A549 (cell line): ENCODE measurements around the gene SNTB2. TPM values are rescaled to one million over a fixed set of nuclear protein-coding genes. Genes with fewer than 3 reads are reported as not detected.
"Not testable (repeated sequence)": the region's sequence is repeated elsewhere in the genome, so short reads cannot be mapped to it uniquely, and the experiment has no call there.

Experiments used
- ATAC-seq, 2 experiments: fragments of 200-7000 bp in 1 of 2; fragments of >200 bp in 1 of 2; cut with Nextera tagmentation in 1 of 2; cut with Tn5 transposase in 1 of 2; 3 replicates each; pipeline versions ENCODE4 v1.8.0 to v1.9.1; 2018 to 2020; ENCODE audit warnings: mild to moderate bottlenecking in 1 of 2, moderate library complexity in 1 of 2
- CTCF ChIA-PET: fragments of 300-600 bp; sonication (Branson Sonifier 250); formaldehyde crosslinking; extraction: SDS; loops from one replicate; lab custom pipeline; 2021; ENCODE audit warnings: antibody characterized with exemption, inconsistent platforms; lab: Yijun Ruan, JAX
- POLR2A ChIA-PET: fragments of 350-600 bp; formaldehyde crosslinking; extraction: SDS; loops from one replicate; lab custom pipeline; 2021; ENCODE audit warnings: antibody characterized with exemption, inconsistent platforms; lab: Yijun Ruan, JAX
- DNase-seq, 2 experiments: peaks; one replicate each; pipeline versions ENCODE4 v3.0.0 to v3.0.0-alpha.2; 2011 to 2016; ENCODE audit warnings: low read depth in 1 of 2, low spot score in 1 of 2
- FAIRE-seq: peaks from 2 replicates; lab custom pipeline; 2011; peaks lifted over from hg19 to GRCh38; lab: Jason Lieb, UNC
- H3K27ac ChIP-seq, 2 experiments: fragments of >200 bp; sonication (Bioruptor Twin); formaldehyde crosslinking; 3 replicates each; pipeline ENCODE4 v1.5.1; 2016 to 2017
- H3K4me1 ChIP-seq: fragments of >200 bp; sonication (Bioruptor Twin); formaldehyde crosslinking; 3 replicates; pipeline ENCODE4 v1.6.1; 2016
- H3K4me2 ChIP-seq: fragments of >200 bp; sonication (Bioruptor Twin); formaldehyde crosslinking; 3 replicates; pipeline ENCODE4 v1.6.1; 2016
- H3K4me3 ChIP-seq: fragments of >200 bp; sonication (Bioruptor Twin); formaldehyde crosslinking; 3 replicates; pipeline ENCODE4 v1.5.1; 2016
- H3K9me3 ChIP-seq: fragments of >200 bp; sonication (Bioruptor Twin); formaldehyde crosslinking; 3 replicates; pipeline ENCODE4 v1.6.1; 2016
- CBX2 ChIP-seq: fragments of 200-600 bp; sonication (generic); IDR thresholded peaks from 2 replicates; pipeline ENCODE4 v1.6.1; 2016; ENCODE audit warnings: low read depth, mild to moderate bottlenecking, borderline replicate concordance
- CBX8 ChIP-seq: fragments of 200-600 bp; sonication (generic); IDR thresholded peaks from 2 replicates; pipeline ENCODE4 v1.6.1; 2016
- ESRRA ChIP-seq: fragments of 150-350 bp; IDR thresholded peaks from 2 replicates; pipeline ENCODE4 v1.6.1; 2014; ENCODE audit warnings: mild to moderate bottlenecking, low read length, borderline replicate concordance
- FOSL2 ChIP-seq, 2 experiments: fragments of 450-650 bp in 1 of 2; fragments of >200 bp in 1 of 2; sonication (Bioruptor Twin) in 1 of 2; formaldehyde crosslinking; IDR thresholded peaks; 2 replicates each; pipeline versions ENCODE4 v1.5.0 to v1.6.1; 2016 to 2020; ENCODE audit warnings: mild to moderate bottlenecking in 1 of 2, moderate library complexity in 1 of 2
- FOXS1 ChIP-seq: fragments of 250-450 bp; sonication (Bioruptor Pico); IDR thresholded peaks from 2 replicates; pipeline ENCODE4 v1.5.0; 2020; ENCODE audit warnings: mild to moderate bottlenecking, moderate library complexity
- HOXA7 ChIP-seq: fragments of 250-450 bp; sonication (Bioruptor Pico); IDR thresholded peaks from 2 replicates; pipeline ENCODE4 v1.5.0; 2020; ENCODE audit warnings: mild to moderate bottlenecking, moderate library complexity
- HOXB5 ChIP-seq: fragments of 250-450 bp; sonication (Bioruptor Pico); IDR thresholded peaks from 2 replicates; pipeline ENCODE4 v1.5.0; 2020; ENCODE audit warnings: mild to moderate bottlenecking, moderate library complexity
- KDM5A ChIP-seq: fragments of 200-600 bp; sonication (generic); IDR thresholded peaks from 2 replicates; pipeline ENCODE4 v1.6.1; 2016; ENCODE audit warnings: antibody characterized with exemption, mild to moderate bottlenecking
- MAFK ChIP-seq: fragments of 450-650 bp; IDR thresholded peaks from 2 replicates; pipeline ENCODE4 v1.6.1; 2014; ENCODE audit not compliant: partially characterized antibody
- NR3C1 ChIP-seq: fragments of >200 bp; sonication (Bioruptor Twin); formaldehyde crosslinking; IDR thresholded peaks from 3 replicates; pipeline ENCODE4 v1.6.1; 2017
- POLR2A ChIP-seq: IDR thresholded peaks from 2 replicates; pipeline ENCODE4 v1.6.1; 2012; ENCODE audit warnings: mild to moderate bottlenecking, low read length
- RAD21 ChIP-seq, 2 experiments: fragments of >200 bp in 1 of 2; sonication (Bioruptor Twin) in 1 of 2; formaldehyde crosslinking in 1 of 2; IDR thresholded peaks in 1 of 2; conservative IDR thresholded peaks in 1 of 2; 2 replicates in 1 of 2; 3 replicates in 1 of 2; pipeline ENCODE4 v1.6.1; 2012 to 2018; ENCODE audit warnings: inconsistent platforms in 1 of 2
- RARB ChIP-seq: fragments of 250-450 bp; sonication (Bioruptor Pico); IDR thresholded peaks from 2 replicates; pipeline ENCODE4 v1.8.0; 2021; ENCODE audit warnings: mild to moderate bottlenecking, moderate library complexity
- RFX5 ChIP-seq: fragments of 450-650 bp; IDR thresholded peaks from 2 replicates; pipeline ENCODE4 v1.7.1; 2014; ENCODE audit warnings: antibody characterized with exemption, mild to moderate bottlenecking, moderate library complexity
- RNF2 ChIP-seq: fragments of 200-600 bp; sonication (generic); IDR thresholded peaks from 2 replicates; pipeline ENCODE4 v1.6.1; 2016; ENCODE audit warnings: low read depth, mild to moderate bottlenecking, antibody characterized with exemption, moderate library complexity, borderline replicate concordance
- TP53 ChIP-seq: fragments of 250-450 bp; sonication (Bioruptor Pico); IDR thresholded peaks from 2 replicates; pipeline ENCODE4 v1.5.0; 2021; ENCODE audit warnings: mild to moderate bottlenecking, moderate library complexity
- ZC3H11A ChIP-seq: fragments of 450-650 bp; IDR thresholded peaks from 2 replicates; pipeline ENCODE4 v1.6.1; 2014; ENCODE audit warnings: antibody characterized with exemption, mild to moderate bottlenecking
- ZFP36 ChIP-seq: fragments of 450-650 bp; IDR thresholded peaks from 2 replicates; pipeline ENCODE4 v1.6.1; 2014; ENCODE audit warnings: borderline replicate concordance; ENCODE audit not compliant: partially characterized antibody
- WGBS: methylation state at CpG from one replicate; pipeline ENCODE4 v1.1.6; 2017; ENCODE audit errors: missing lambda C conversion rate; 5-methylcytosine and 5-hydroxymethylcytosine counted together
- polyA plus RNA-seq, 4 experiments: library from polyadenylated mRNA; depleted of rRNA in 3 of 4; stranded (reverse); fragments of >200 nt; fragmentation: RNase III in 1 of 4; extraction: RNeasy Plus Mini Kit Qiagen cat#74134 plus additional on column Dnase treatment in 1 of 4; gene quantifications; 2 replicates in 3 of 4; 3 replicates in 1 of 4; pipeline ENCODE4 v1.2.3, GENCODE V29; 2011 to 2017
- TF ChIP-seq, protein P1 (sequence below): fragments of 150-350 bp; IDR thresholded peaks from 2 replicates; pipeline ENCODE4 v1.6.1; 2014; ENCODE audit warnings: low read depth, mild to moderate bottlenecking, low read length
- TF ChIP-seq, protein P2 (sequence below): fragments of >200 bp; sonication (Bioruptor Twin); formaldehyde crosslinking; IDR thresholded peaks from 3 replicates; pipeline ENCODE4 v1.5.1; 2016
- TF ChIP-seq, protein P3 (sequence below): fragments of >200 bp; sonication (Bioruptor Twin); formaldehyde crosslinking; IDR thresholded peaks from 3 replicates; pipeline ENCODE4 v1.6.1; 2016

SNTB2 gene
- polyA plus RNA-seq, 2 of the 4 experiments (the other 2 are of a cell fraction): 7.8 to 20.8 TPM

DNA sequence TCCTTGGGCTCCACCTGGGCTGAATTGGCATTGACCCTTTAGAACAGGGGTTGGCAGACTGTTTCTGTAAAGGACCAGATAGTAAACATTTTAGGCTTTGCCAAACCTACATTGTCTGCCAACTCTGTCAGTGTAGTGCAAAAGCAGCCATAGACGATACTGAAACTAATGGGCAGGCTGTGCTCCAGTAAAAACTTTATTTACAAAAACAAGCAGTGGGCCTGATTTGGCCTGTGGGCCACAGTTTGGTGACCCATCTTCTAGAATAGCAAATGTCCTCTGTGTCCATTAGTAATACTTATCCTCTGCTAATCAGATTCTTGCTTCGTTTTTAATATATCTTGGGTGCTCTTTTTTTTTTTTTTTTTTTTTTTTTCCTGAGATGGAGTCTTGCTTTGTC lies 48.4 kb upstream of the SNTB2 start (continued):
- TF ChIP-seq CBX2 (no peak), FOSL2 (IDR thresholded peaks at IDR 0.05) (no peak), FOSL2 (CRISPR knock-in tag; IDR thresholded peaks at IDR 0.05) (no peak), RARB (CRISPR knock-in tag) (no peak), RNF2 (no peak)

DNA sequence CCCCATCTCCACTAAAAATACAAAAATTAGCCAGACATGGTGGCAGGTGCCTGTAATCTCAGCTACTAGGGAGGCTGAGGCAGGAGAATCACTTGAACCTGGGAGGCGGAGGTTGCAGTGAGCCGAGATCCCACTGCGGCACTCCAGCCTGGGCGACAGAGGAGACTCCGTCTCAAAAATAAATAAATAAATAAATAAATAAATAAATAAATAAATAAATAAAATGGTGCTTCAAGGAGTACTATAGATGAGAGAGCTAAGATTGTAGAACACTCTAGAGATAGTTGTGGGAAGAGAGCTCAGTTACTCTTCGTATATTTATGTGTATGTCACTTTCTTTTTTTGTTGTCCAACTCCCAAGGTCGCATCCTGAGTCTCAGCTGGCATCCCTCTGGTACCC lies 47.5 kb upstream of the SNTB2 start:
- not testable (repeated sequence) for ATAC-seq, H3K27ac ChIP-seq, H3K9me3 ChIP-seq, FAIRE-seq, DNase-seq, H3K4me2 ChIP-seq, H3K4me3 ChIP-seq, H3K4me1 ChIP-seq
- POLR2A ChIA-PET: interaction anchor here (0.7 kb wide), 1 partner anchor 191 kb away, joined by 7 read pairs; the partner anchor contains the start of gene PDF
- CTCF ChIA-PET: interaction anchor here (0.9 to 1.2 kb wide), 3 partner anchors 10 to 237 kb away, joined by 3 to 9 read pairs (median 3); no protein-coding TSS in a partner anchor
- peak; percentile 96 for TF ChIP-seq ZC3H11A
- WGBS: 95% methylated on average over 7 of the region's 7 CpGs

DNA sequence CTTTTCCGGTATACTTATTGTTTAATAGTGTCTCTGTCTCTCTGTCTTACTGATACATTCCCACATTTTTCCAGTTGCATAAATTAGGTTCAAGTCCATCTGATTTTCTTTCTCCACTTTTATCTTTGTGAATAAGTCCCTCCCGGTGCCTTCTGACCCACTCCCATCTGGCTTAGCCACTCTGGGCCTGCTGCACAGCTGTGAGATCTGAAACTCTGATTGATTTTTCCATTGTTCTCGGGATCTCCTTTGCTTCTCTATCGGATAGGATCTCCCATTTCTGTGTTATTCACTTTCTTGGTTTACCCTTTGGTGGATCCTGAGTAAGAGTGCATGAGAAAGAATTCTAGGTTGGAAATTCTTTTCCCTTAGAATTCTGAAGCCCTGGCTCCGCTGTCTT lies 46.0 kb upstream of the SNTB2 start:
- ChIA-PET POLR2A (no interaction called here), CTCF (interaction anchor here (1.1 to 1.6 kb wide), 2 partner anchors 9 to 620 kb away, joined by 3 to 4 read pairs; no protein-coding TSS in a partner anchor)
- Histone ChIP-seq H3K4me3 (no peak overlapping the region), H3K4me1 (0 out of 3 replicates have a peak, but pooled peaks cover 3% of the 10 kb centered on the region), H3K9me3 (no peaks in the 10 kb centered on the region), H3K4me2 (no peak overlapping the region), H3K27ac (no peak overlapping the region)
- ATAC-seq (no peak), DNase-seq (no peak), FAIRE-seq (no peak)
- 88% methylated on average over 5 of the region's 5 CpGs for WGBS
- TF ChIP-seq CBX8: no peak
- no peak for TF ChIP-seq ESRRA
- TF ChIP-seq HOXA7: no peak
- no peak for TF ChIP-seq FOXS1 (CRISPR knock-in tag)
- TF ChIP-seq MAFK: no peak
- TF ChIP-seq, protein P1, sequence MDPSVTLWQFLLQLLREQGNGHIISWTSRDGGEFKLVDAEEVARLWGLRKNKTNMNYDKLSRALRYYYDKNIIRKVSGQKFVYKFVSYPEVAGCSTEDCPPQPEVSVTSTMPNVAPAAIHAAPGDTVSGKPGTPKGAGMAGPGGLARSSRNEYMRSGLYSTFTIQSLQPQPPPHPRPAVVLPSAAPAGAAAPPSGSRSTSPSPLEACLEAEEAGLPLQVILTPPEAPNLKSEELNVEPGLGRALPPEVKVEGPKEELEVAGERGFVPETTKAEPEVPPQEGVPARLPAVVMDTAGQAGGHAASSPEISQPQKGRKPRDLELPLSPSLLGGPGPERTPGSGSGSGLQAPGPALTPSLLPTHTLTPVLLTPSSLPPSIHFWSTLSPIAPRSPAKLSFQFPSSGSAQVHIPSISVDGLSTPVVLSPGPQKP: no peak
- TF ChIP-seq RAD21 (conservative IDR thresholded peaks at IDR 0.05 in 1 of 2, IDR thresholded peaks at IDR 0.05 in 1 of 2): no peak

DNA sequence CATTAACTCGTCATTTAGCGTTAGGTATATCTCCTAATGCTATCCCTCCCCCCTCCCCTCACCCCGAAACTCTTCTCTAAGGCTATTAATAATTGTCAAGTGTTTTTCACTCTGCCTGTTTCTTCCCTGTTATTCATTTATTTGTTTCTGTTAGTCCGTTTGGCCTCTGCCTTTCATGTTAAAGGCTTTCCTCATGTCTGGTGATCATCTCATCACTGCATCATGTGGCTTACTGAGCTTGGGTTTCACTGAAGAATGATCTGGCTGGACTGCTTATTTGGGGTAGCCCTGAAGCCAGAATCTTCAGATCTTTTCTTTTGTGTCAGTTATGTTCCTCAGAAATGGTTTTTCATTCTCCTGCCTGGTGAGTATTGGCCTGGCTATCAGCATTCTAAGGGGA lies 45.0 kb upstream of the SNTB2 start:
- POLR2A ChIA-PET: no interaction called here
- CTCF ChIA-PET: interaction anchor here (0.7 to 1.5 kb wide), 2 partner anchors 146 to 240 kb away, joined by 3 to 4 read pairs; no protein-coding TSS in a partner anchor
- DNase-seq (no peak), ATAC-seq (no peak), FAIRE-seq (no peak)
- Histone ChIP-seq H3K4me3 (no peak overlapping the region), H3K27ac (no peak overlapping the region), H3K4me2 (no peak overlapping the region), H3K4me1 (0 out of 3 replicates have a peak, but pooled peaks cover 3% of the 10 kb centered on the region), H3K9me3 (no peaks in the 10 kb centered on the region)
- WGBS: 74% methylated on average over 4 of the region's 4 CpGs
- TF ChIP-seq HOXB5 (CRISPR knock-in tag) (no peak), CBX2 (no peak), POLR2A (no peak)
- TF ChIP-seq, all 56 proteins: peak for 0

DNA sequence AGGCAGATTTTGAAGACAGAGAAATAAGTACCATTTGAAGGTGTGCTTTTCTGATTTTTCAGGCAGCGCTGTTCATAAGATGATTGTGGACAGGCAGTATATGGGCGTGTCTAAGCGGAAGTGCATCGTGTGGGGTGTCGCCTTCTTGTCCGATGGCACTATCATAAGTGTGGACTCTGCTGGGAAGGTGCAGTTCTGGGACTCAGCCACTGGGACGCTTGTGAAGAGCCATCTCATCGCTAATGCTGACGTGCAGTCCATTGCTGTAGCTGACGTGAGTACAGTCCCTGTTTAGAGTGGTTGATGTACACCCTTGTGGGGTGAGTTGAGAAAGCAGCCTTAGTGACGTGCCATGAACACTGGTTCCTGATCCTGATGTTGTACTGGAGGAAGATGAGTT lies 43.8 kb upstream of the SNTB2 start:
- WGBS: 79% methylated on average over 11 of the region's 11 CpGs
- DNase-seq: peak; percentile 40 to 75
- 0 out of 3 replicates have a peak, but pooled peaks cover 3% of the 10 kb centered on the region for H3K4me1 ChIP-seq
- no peak overlapping the region for H3K4me2 ChIP-seq
- H3K27ac ChIP-seq: no peak overlapping the region
- H3K4me3 ChIP-seq: no peak overlapping the region
- FAIRE-seq: no peak
- peak; percentile 96 for ATAC-seq
- POLR2A ChIA-PET: no interaction called here
- no peaks in the 10 kb centered on the region for H3K9me3 ChIP-seq
- CTCF ChIA-PET: interaction anchor here (1.3 to 1.5 kb wide), 2 partner anchors 10 to 241 kb away, joined by 3 to 4 read pairs; no protein-coding TSS in a partner anchor
- TF ChIP-seq, protein P2, sequence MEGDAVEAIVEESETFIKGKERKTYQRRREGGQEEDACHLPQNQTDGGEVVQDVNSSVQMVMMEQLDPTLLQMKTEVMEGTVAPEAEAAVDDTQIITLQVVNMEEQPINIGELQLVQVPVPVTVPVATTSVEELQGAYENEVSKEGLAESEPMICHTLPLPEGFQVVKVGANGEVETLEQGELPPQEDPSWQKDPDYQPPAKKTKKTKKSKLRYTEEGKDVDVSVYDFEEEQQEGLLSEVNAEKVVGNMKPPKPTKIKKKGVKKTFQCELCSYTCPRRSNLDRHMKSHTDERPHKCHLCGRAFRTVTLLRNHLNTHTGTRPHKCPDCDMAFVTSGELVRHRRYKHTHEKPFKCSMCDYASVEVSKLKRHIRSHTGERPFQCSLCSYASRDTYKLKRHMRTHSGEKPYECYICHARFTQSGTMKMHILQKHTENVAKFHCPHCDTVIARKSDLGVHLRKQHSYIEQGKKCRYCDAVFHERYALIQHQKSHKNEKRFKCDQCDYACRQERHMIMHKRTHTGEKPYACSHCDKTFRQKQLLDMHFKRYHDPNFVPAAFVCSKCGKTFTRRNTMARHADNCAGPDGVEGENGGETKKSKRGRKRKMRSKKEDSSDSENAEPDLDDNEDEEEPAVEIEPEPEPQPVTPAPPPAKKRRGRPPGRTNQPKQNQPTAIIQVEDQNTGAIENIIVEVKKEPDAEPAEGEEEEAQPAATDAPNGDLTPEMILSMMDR: no peak
- TF ChIP-seq RFX5 (no peak), KDM5A (no peak), ZFP36 (no peak), TP53 (CRISPR knock-in tag) (no peak), NR3C1 (no peak), HOXA7 (no peak), CBX8 (no peak), FOXS1 (CRISPR knock-in tag) (no peak)
- TF ChIP-seq, protein P3, sequence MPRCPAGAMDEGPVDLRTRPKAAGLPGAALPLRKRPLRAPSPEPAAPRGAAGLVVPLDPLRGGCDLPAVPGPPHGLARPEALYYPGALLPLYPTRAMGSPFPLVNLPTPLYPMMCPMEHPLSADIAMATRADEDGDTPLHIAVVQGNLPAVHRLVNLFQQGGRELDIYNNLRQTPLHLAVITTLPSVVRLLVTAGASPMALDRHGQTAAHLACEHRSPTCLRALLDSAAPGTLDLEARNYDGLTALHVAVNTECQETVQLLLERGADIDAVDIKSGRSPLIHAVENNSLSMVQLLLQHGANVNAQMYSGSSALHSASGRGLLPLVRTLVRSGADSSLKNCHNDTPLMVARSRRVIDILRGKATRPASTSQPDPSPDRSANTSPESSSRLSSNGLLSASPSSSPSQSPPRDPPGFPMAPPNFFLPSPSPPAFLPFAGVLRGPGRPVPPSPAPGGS: no peak
